Adrenal gland (tissue), 5 donors: ENCODE measurements around the gene MYO7A.

Experiments used
- CTCF ChIP-seq, 6 experiments: fragments of 450-650 bp in 4 of 6; fragments of 200-600 bp in 2 of 6; sonication (generic) in 1 of 6; IDR thresholded peaks; 1 replicate in 5 of 6; 2 replicates in 1 of 6; pipeline versions ENCODE4 v1.5.1 to v1.8.0; 2016 to 2021; ENCODE audit warnings: antibody characterized with exemption in 6 of 6, mild to moderate bottlenecking in 2 of 6, moderate library complexity in 1 of 6
- POLR2A ChIP-seq, 2 donors: fragments of 450-650 bp; IDR thresholded peaks; one replicate each; pipeline ENCODE4 v1.6.1; 2017; ENCODE audit warnings: antibody characterized with exemption in 2 of 2, mild to moderate bottlenecking in 2 of 2, moderate library complexity in 1 of 2
- donor health status: DM: no; HTN: no; CAD: no.

DNA sequence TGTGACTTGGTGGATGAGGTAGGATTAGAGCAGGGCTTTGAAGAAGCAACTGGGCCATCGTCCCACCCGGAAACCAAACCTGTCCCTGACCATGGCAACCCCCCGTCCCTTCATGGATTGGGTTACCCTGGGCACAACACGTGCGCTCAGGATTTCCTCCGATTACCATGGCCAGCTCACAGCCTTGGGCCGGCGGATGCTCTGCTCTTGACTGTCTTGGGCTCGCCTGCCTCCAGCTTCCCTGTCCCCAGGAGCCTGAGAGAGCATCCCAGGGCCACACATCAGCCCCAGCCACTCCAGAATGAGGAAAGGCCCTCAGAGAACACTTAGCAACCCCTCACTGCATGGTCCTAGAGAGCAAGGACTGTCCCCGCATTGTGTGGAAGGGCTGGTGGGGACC lies 22.8 kb downstream of the MYO7A start:
- no peak for TF ChIP-seq CTCF (IDR thresholded peaks at IDR 0.05)
- no peak for TF ChIP-seq POLR2A (IDR thresholded peaks at IDR 0.05)
